Measurements from ENCODE around the gene DDAH2.

The DDAH2 gene

DNA sequence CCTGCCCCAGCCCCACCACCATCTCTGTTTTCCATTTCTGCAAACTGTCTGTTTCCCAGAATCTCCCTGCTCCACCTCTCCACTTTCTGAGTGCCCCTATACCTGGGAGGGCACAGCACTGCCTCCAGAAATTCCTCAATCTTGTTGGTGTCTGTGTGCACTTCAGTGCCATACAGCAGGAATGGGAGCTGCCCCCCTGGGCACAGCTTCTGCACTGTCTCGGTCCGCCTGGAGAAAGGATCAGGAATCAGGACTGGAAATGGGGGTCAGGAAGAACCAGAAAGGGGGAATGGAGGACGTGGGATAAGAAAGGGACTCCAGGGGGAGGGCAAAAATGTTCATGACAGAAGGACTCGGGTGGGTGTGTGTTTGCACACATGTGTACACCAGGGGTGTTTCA is 4.6 kb upstream of the DDAH2 start:
- DNase-seq (ENCODE audit: low read depth in 4 of 4, low spot score in 1 of 4) = no peak

DNA sequence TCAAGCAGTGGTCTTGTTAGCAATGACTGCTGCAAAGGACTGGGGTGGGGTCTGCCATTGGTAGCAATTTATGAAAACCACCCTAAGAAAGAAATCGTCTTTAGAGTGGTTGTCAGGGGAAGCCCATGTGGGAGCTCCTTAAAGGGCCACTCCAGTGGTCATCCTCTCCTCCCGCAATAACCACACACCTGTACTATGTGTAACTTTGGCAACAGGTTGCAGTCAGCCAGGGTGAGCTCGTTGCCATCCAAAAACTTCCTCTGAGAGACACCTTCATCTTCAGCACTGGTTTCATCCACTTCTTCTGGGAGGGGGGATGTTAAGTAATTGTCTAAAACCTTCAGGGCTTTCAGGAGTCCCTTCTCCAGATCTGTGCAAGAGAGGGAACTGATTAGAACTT is 2.9 kb upstream of the DDAH2 start:
- DNase-seq (ENCODE audit: low read depth in 4 of 4, low spot score in 1 of 4) = no peak

DNA sequence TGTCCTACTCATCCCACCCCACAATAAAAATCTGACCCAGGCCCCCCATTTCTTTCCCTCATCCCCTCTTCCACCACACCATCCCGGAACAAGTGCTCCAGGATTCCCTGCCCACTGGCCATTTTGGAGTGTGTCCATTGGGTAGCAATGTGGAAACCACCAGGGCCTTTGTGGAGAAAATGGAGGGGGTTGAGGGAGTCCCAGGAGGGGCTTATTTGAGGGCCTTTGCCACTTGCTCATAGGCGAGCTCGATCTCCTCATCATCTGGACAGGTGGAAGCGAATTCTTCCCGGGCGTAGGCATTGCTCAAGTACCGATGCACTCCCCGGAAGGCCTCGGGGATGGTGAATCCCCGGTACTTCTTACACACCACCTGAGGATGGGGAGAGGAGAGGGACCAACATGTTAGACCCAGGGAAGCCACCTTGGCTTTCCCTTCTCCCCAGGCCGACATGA is 1.6 kb upstream of the DDAH2 start:
- DNase-seq (ENCODE audit: low read depth in 4 of 4, low spot score in 1 of 4) = no peak

DNA sequence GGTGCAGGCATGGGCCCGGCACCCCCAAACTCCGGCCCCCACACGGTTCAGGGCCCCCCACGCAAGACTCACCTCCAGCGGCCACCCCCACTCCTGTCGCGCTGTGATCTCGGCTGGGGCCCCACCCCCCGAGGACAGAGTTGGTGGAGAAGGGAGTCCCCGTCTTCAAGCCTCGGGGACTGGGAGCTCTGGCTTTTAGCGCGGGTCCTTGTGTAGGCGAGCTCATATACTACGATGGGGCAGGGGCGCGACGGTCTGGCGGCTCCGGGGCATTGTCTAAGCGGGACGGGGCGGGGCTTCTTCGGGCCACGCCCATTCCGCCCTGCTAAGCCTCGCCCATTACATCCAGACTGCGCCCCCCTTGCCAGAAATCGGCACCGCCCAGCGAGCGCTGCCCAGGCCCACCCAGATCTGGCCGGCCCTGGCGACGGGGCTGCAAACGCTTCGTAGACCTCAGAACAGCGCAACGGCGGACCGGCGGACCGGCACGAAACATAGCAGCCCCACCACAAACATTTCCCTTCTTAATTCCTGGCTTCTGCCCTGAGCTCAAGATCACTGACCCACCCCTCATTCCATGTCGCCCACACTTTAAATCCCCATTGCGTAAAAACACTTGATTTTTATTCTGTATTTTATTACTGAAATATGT is 1.0 kb upstream of the DDAH2 start:
- peak in 3 of 4 experiments; percentile 39 to 48 (median 44) for DNase-seq (ENCODE audit: low read depth in 4 of 4, low spot score in 1 of 4)

DNA sequence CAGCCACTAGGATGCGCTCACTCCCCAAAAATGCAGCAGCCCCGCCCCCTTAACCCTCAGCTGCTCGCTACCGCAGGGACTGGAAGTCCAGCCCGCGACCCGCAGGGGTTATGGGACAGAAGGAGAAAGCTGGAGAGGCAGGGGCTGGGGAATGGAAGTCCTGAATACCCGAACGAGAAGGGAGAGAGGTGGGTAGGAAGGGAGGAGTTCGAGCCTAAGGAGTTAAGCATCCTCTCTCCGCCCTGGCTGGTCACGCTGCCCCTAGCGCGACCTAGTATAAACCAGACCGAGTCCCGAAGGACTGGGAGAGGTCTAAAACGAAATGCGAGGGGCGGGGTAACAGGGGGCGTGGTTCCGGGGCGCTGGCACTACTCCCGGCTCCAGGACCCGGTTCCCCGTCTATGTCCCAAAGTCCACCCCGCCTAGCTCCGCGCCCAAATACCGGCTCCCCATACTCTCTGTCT is 448 bp upstream of the DDAH2 start:
- peak in 3 of 4 experiments; percentile 53 to 71 (median 63) for DNase-seq (ENCODE audit: low read depth in 4 of 4, low spot score in 1 of 4)

DNA sequence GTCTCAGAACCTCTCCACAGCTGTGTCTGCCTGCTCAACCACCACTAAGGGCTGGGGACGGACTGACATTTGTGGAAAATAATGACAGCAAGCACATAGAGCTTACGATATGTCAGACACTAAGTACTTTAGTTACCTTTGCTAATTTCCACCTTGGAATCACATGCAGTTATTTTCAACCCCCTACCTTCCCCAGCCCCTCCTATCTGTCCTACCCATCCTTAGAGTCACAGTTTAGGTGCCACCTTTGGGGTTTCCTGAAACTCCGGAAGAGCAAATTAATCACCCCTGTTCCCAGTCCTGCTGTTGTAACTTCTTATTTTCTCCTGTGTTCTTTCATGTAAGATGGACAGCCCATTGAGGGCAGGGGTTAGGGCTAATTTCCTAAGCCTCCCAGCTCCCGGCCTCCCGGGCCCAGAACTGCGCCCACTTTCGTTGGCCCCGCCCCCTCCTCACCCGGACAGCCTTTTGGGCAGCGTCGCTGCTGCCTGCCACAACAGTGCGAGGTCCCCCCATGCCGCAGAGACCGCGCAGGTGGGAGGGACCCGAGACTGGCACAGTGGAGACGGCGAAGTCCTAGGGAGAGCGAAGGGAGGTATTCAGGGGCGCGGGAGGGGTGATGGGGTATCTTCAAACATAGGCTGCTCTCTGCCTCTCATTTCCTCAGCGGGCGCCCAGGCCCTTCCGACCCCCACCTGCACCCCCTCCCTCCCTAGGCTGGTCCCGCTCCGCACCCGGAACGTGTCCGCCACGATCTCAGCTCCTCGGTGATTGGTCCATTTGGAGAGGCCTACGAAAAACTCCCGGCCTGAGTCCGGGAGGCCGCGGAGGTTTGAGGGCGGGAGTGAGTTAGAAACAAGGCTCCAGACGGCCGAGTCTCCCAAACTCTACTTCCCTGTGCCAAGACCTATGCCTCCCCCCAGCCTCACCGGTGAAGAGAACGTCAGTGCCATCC is 1.1 kb downstream of the DDAH2 start:
- DNase-seq (ENCODE audit: low read depth in 4 of 4, low spot score in 1 of 4) = no peak

DNA sequence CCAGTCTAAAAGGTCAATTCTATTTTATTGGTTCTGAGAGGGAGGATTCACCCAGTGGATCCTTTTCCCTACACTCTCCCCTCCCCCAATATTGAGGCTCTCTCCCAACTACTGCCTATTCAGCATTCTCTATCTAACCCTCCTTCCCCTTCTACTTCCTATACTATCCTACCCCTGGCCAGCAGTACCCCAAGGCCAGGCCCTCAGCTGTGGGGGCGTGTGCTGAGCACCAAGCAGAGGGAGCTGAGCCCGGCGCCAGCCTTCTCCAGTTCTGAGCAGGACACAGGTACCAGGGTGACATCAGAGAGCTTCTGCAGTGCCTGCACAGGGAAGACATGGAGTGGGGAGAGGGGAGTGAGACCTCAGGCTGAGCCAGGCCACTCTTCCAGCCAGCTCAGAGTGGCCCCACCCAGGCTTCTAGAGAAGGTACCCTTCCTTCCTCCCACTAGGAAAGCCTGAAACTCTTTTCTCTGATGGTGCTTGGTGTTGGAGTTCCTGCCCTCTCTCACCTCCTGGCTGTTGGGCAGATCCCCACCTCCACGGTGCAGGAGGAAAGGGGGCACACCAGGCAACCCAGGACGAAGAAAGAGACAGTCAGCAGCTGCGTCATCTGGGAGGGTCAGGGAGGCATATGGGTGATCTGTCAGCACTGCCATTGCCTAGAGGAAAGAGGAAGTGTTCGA is 1.9 kb downstream of the DDAH2 start:
- DNase-seq (ENCODE audit: low read depth in 4 of 4, low spot score in 1 of 4) = no peak

DNA sequence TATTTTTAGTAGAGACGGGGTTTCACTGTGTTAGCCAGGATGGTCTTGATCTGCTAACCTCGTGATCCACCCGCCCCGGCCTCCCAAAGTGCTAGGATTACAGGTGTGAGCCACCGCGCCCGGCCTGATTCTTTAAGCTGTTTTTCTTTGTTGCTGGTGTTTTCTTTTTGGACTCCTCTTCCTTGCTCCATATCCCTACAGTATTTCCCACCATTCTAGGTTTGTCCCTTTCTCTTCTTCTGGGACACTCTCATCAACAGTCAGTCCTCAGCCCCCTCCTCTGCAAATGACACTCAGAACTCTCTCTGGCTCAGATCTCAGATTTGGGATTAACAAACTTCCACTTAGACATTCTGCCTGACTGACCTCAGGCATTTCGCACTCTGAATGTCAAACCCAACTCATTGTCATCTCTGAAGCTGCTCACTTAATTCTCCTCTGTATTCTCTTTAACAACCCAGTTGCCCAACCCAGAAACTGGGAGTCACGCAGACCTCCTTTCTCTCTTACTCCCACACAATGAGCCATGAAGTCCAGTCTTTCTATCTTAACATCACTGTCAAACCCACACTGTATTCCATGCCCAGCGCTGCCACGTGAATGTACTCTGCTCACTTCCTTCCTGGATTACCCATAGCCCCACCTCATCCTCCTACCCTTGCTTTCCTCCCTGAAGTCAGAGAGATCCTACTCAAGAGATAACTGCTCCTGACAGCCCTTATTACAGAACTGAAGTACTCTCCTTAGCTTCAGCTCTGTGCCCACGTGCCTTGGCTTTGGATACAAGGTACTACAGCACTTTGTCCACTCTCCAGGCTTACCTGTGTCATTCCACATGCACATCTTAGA is 3.4 kb downstream of the DDAH2 start:
- DNase-seq (ENCODE audit: low read depth in 4 of 4, low spot score in 1 of 4) = no peak

DNA sequence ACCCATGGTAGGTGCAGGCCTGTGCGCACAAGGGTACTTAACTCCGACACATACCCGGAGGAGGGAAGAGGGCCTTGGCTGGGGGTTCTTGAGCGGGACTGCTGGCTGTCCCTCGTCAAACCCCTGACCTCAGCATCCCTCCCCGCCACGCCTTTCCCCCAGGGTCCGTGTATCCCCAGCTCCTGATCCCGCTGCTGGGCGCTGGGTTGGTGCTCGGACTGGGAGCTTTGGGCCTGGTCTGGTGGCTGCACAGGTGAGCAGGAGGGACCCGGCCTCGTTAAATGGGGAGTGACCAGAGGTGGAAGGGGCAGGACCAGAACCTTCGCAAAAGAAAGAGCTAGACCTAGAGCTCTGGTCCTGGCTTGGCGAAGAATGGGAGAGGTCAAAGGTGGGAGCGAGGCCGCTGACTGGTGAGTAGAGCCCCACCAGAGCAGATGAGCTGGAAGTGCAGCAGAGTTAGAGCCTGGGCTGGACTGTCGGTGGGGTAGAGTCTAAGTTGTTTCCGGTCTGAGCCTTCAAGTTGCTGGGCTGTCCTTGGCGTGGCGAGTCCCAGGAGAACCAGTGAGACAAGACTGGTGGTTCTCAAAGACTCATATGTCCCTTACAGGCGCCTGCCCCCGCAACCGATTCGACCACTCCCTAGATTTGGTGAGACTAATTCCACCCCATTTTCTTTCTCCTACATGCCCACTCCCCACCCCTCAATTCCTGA is 5.0 kb downstream of the DDAH2 start:
- DNase-seq (ENCODE audit: low read depth in 4 of 4, low spot score in 1 of 4) = no peak

DNA sequence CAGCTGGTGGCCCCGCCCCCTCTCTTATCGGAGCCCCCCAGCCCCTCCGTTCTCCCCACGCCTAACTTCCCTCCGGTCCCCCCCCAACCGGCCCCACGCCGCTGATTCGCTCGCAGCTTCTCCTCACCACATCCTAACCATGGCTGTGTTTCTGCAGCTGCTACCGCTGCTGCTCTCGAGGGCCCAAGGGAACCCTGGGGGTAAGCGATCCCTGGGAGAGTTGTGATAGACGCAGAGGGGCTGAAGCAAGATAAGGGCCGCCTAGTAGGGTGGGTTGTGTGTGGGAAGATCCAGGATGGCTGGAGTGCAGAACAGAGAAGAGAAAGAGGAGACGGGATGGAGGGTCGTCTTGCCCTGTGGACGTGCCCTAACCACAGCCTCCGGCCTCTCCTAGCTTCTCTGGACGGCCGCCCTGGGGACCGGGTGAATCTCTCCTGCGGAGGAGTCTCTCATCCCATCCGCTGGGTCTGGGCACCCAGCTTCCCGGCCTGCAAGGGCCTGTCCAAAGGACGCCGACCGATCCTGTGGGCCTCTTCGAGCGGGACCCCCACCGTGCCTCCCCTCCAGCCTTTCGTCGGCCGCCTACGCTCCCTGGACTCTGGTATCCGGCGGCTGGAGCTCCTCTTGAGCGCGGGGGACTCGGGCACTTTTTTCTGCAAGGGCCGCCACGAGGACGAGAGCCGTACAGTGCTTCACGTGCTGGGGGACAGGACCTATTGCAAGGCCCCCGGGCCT is 5.7 kb downstream of the DDAH2 start, which contains the start of gene MPIG6B:
TSS of gene MPIG6B (plus strand) at position 129 of the 735 bp plus-strand sequence. CDS start at position 140, 11 bp downstream.
- no peak for DNase-seq (ENCODE audit: low read depth in 4 of 4, low spot score in 1 of 4)

DNA sequence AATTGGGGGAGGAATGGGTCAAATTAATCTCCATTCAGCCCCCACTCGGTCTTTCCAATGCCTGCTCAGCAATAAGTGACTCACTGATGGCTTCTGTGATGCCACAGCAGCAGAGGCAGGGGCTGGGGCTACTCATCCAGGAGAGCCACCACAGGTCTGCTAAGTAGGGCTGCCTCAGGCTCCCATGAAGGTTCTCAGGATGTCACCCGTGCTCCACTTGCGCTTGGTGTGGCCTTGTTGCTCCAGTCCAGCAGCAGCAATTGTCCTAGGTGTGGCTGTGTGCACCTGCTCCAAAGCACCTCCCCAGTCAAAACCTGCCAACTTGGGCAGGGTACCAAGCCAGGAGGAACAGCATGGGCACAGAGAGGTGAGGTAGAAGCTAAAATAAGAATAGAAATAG is 6.9 kb downstream of the DDAH2 start:
- no peak for DNase-seq (ENCODE audit: low read depth in 4 of 4, low spot score in 1 of 4)

DNA sequence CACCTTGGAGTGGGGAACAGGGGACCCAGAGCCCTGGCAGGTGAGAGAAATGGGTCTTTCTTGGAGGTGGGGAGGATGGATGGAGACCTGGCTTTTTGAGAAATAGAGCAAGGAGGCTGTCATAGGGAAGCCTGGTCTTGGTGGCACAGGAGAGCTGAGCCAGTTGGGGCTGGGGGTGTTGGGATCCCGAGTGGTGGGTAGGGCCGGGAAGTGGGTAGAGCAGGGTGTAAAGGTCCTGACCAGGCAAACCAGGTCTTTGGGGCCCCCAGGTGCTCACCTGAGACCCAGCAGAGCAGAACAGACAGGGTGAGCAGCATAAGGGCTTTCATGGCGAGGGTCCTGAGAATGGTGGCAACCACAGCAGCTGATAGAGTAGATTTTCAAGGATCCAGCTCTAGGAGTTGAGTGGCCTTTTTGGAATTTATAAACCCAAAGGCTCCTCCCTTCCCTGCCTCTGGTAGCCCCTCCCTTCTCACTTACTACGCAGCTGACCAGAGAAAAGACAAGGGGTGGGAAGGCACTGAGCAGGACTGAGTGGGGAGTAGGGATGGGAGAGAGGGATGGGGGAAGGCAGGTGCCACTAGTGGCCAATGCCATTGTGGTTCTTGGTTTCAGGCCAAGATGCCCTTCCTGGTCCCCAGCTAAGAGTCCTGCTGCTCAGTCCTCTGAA is 7.6 kb downstream of the DDAH2 start, which contains the start of gene LY6G6C:
TSS of gene LY6G6C (minus strand) at position 396 of the 670 bp plus-strand sequence. CDS start at position 329, 67 bp downstream.
- DNase-seq (ENCODE audit: low read depth in 4 of 4, low spot score in 1 of 4) = no peak

DNA sequence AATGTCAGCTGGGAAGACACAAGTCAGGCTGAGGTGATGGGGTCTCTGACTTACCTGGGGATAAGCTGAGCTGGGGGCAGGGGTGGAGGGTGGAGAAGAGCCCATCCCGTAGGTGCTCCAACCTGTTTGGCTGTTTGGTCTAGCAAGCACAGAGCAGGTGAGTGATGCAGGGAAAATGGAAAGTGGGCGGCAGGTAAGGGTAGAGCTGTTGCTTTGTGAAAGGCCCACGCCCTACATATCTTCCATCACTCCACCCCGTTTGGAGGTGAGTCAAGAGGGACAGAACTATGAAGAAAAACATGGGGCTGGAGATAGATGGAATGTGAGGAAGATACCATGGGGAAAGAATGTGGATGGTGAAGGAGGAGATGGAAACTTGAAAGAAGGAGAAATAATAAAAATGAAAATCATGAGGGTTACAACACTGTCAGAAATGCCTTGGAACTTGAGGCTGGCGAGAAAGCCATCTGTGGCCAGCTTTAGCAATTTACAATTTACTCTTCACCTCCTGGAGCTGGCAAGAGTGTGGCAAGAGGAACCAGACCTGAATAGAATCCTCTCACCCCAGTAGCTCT is 8.8 kb downstream of the DDAH2 start:
- no peak for DNase-seq (ENCODE audit: low read depth in 4 of 4, low spot score in 1 of 4)

DNA sequence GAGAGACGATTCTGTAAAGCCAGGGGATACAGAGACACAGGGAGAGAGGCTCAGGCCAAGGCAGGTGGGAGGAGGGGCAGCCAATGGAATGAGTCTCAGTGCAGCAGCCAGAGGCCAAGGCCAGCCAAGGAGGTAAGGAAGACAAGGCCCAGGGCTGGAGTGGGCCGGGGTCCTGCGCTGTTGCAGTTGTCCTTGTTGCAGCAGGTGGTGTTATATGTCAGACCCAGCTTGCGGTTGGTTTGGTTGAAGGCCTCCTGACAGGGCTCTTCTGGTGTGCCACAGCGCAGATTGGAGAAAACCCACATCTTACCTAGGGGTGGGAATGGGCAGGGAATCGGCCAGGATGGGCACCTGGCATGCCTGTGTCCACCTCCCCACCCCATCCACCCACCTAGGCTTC is 10.1 kb downstream of the DDAH2 start:
- no peak for DNase-seq (ENCODE audit: low read depth in 4 of 4, low spot score in 1 of 4)

DNA sequence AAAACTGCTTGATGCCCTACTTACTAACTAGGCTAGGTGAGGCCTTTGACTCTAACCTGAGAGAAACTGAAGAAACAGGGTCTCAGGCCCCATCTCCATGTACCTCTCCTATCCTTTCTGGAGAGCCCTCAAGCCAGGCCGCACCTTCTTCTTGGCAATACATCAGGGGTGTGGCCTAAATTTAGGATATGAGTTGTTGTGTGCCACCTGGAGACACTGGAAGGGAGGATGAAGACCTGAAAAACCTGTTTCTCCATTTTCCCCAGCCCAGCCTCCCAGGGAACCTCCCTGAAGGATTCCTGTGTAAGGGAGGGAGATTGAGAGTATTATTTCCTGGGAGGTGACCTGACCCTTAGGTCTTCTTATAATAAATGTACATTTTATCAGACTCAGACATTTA is 10.8 kb downstream of the DDAH2 start:
- DNase-seq (ENCODE audit: low read depth in 4 of 4, low spot score in 1 of 4) = no peak

DNA sequence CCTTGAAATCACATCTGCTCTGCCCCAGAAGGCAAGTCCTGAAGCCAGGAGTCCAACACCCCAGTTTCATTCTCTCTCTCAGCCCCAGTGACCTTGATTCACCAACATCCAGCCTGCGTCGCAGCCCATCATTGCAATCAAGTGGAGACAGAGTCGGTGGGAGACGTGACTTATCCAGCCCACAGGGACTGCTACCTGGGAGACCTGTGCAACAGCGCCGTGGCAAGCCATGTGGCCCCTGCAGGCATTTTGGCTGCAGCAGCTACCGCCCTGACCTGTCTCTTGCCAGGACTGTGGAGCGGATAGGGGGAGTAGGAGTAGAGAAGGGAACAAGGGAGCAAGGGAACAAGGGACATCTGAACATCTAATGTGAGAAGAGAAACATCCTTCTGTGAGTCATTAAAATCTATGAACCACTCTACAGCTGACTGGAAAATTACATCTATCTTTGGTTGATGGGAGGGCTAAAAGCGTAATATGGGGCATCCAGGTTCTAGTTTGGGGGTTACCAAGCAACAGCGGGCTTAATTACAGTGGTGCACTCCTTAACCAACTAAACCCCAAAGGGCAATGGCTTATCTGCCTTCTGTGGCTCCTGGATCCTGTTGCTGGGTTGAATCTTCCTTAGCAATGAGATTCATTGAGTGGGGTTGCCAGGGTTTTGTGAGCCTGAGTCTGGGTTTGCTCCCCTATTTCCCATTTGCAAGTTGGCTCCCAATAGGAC is 11.4 kb downstream of the DDAH2 start:
- no peak for DNase-seq (ENCODE audit: low read depth in 4 of 4, low spot score in 1 of 4)
